Right lobe of liver (tissue), 6 donors: ENCODE results near the gene DYSF. TPM values are rescaled to one million over a fixed set of nuclear protein-coding genes. Genes with fewer than 3 reads are reported as not detected.

ENCODE experiments used
- ATAC-seq, 4 donors: fragments of 200-7000 bp; cut with Tn5 transposase; one replicate each; pipeline ENCODE4 v1.9.1; 2020; ENCODE audit warnings: mild to moderate bottlenecking in 4 of 4, moderate library complexity in 4 of 4
- DNase-seq, 3 donors: peaks; one replicate each; pipeline ENCODE4 v3.0.0-alpha.2; 2020
- H3K27ac ChIP-seq, 3 donors: fragments of 200-600 bp; one replicate each; pipeline ENCODE4 v1.8.0; 2022
- H3K27me3 ChIP-seq, 2 donors: fragments of 200-600 bp; one replicate each; pipeline ENCODE4 v1.8.0; 2022
- H3K36me3 ChIP-seq, 4 donors: fragments of 200-600 bp; sonication (generic) in 1 of 4; one replicate each; pipeline versions ENCODE4 v1.5.1 to v1.8.0; 2017 to 2022; ENCODE audit warnings: control low read depth in 1 of 4
- H3K4me1 ChIP-seq, 4 donors: fragments of 200-600 bp; sonication (generic) in 1 of 4; one replicate each; pipeline versions ENCODE4 v1.5.1 to v1.8.0; 2017 to 2022; ENCODE audit warnings: control low read depth in 1 of 4
- H3K4me3 ChIP-seq, 3 donors: fragments of 200-600 bp; one replicate each; pipeline ENCODE4 v1.8.0; 2022
- H3K9me3 ChIP-seq, 4 donors: fragments of 200-600 bp; sonication (generic) in 1 of 4; one replicate each; pipeline versions ENCODE4 v1.5.1 to v1.8.0; 2017 to 2022; ENCODE audit warnings: control low read depth in 1 of 4
- POLR2A ChIP-seq: fragments of 450-650 bp; IDR thresholded peaks from one replicate; pipeline ENCODE4 v1.6.1; 2017; ENCODE audit warnings: antibody characterized with exemption, mild to moderate bottlenecking
- WGBS: methylation state at CpG from one replicate; pipeline ENCODE4 v1.1.6; 2018; ENCODE audit warnings: low coverage, low lambda C conversion rate; ENCODE audit not compliant: insufficient coverage; ENCODE audit errors: missing lambda C conversion rate; 5-methylcytosine and 5-hydroxymethylcytosine counted together
- intact Hi-C, 2 donors: fragments of 100-400 bp; cut with DNase I; formaldehyde crosslinking; loops; one replicate each; pipeline versions ENCODE4 v1.11.2 to v1.14.1; 2022
- total RNA-seq, 6 experiments: library from RNA; depleted of rRNA in 2 of 6; stranded (reverse); fragments of >200 nt in 2 of 6; fragmentation: NEBNext Ultra II Directional in 3 of 6; extraction: Animal tissue kit (Norgen Biotek cat#: 25700) in 3 of 6; gene quantifications; one replicate each; pipeline versions ENCODE4 v1.1.0 to v1.2.4, GENCODE V29; 2016 to 2023
- TF ChIP-seq, protein P1 (sequence below), 4 donors: fragments of 200-600 bp in 3 of 4; fragments of 450-650 bp in 1 of 4; IDR thresholded peaks; one replicate each; pipeline versions ENCODE4 v1.5.1 to v1.8.0; 2016 to 2022; ENCODE audit warnings: antibody characterized with exemption in 4 of 4, mild to moderate bottlenecking in 2 of 4
- donor health status: DM: no; HTN: yes; CAD: no.
- donor health status: DM: no; HTN: no; CAD: no.
- donor health status: DM: no; HTN: no; CAD: no.
- donor health status: DM: no; HTN: yes; CAD: no.
- donor health status: DM: no; HTN: yes; CAD: no.

Gene DYSF
- total RNA-seq, 6 experiments from 2014 or later, result 21.8 to 55.0 (median 32.9) TPM

DNA sequence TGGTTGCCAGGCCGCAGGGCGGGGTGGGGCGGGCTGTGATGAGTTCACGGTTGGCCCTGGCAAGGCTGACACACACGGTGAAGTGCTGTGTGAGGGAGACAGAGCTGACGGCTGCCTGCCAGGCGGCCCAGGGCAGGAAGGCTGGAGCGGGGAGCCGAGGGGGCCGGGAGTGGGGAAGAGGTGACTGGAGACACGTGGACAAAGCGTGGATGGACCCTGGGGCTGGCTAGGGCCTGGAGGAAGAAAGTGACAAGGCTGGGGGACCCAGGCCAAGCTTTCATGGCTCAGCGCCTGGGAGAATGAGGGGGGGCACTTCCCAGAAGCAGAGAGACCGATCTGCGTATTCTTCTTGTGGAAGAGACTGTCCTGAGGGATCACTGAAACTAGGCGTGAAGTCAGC lies 123.2 kb downstream of the DYSF start:
- peak in 1 of 4 donors; percentile 51 for ATAC-seq
- H3K27ac ChIP-seq, result no peak overlapping the region
- H3K36me3 ChIP-seq, result peaks cover 0 to 9% (median 0%) of the 10 kb centered on the region in 4 donors
- H3K4me1 ChIP-seq, result no peaks in the 10 kb centered on the region
- no peak overlapping the region for H3K4me3 ChIP-seq
- intact Hi-C loops, result no loop called here
- H3K9me3 ChIP-seq, result no peaks in the 10 kb centered on the region
- WGBS, result 72% methylated on average over 8 of the region's 16 CpGs
- TF ChIP-seq, protein P1, sequence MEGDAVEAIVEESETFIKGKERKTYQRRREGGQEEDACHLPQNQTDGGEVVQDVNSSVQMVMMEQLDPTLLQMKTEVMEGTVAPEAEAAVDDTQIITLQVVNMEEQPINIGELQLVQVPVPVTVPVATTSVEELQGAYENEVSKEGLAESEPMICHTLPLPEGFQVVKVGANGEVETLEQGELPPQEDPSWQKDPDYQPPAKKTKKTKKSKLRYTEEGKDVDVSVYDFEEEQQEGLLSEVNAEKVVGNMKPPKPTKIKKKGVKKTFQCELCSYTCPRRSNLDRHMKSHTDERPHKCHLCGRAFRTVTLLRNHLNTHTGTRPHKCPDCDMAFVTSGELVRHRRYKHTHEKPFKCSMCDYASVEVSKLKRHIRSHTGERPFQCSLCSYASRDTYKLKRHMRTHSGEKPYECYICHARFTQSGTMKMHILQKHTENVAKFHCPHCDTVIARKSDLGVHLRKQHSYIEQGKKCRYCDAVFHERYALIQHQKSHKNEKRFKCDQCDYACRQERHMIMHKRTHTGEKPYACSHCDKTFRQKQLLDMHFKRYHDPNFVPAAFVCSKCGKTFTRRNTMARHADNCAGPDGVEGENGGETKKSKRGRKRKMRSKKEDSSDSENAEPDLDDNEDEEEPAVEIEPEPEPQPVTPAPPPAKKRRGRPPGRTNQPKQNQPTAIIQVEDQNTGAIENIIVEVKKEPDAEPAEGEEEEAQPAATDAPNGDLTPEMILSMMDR (IDR thresholded peaks at IDR 0.05), result no peak
- no peak for TF ChIP-seq POLR2A
- no peak for DNase-seq
- H3K27me3 ChIP-seq, result no peaks in the 10 kb centered on the region

DNA sequence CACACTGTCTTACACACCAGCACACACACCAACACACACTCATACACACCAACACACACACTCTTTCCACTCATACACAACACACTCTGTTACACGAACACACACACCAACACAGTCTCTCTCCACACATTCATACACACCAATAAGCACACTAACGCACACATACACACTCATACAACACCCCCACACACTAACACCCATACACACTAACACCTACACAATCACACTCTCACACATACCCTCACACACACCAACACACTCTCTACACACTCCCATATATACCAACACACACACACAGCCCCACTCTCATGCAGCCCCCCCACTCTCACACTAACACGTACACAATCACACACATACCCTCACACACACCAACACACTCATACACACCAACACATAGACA lies 123.8 kb downstream of the DYSF start:
- Histone ChIP-seq H3K4me1 (no peaks in the 10 kb centered on the region), H3K9me3 (no peaks in the 10 kb centered on the region), H3K4me3 (no peak overlapping the region), H3K27ac (no peak overlapping the region), H3K36me3 (peaks cover 0 to 8% (median 0%) of the 10 kb centered on the region in 4 donors), H3K27me3 (no peaks in the 10 kb centered on the region)
- DNase-seq (no peak), ATAC-seq (no peak)
- intact Hi-C loops, result no loop called here
- TF ChIP-seq POLR2A, result no peak
- TF ChIP-seq, protein P1 (IDR thresholded peaks at IDR 0.05), result no peak
- 87% methylated on average over 3 of the region's 3 CpGs for WGBS

DNA sequence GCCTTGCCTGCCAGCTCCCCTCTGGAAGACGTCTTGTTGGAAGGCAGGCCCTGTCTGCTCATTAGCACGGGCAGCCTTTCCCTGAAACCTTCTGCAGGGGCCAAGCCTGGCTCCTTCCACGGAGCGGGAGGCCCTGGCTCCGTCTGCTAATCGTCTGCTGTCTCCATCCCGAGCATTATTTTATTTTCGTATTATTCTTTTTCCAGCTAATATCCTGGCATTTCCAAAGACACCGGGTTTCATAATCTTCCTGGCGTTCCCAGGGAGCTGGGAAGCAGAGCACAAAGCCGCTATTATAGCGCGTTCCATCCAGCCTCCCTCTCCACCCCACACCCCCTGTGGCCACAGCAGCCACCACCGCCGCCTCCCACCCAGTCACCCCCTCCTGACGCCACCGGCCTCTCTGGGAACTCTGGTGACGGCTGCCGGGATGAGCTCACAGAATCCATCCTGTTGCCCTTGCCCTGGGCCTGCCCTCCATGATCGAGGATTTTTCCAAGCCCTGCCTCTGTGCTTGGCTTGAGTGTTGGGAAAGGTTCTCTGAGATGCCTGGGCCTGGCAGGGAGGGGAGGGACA lies 125.5 kb downstream of the DYSF start:
- intact Hi-C loops, result no loop called here
- TF ChIP-seq, protein P1 (IDR thresholded peaks at IDR 0.05), result no peak
- TF ChIP-seq POLR2A, result no peak
- H3K4me3 ChIP-seq, result no peak overlapping the region
- H3K4me1 ChIP-seq, result no peaks in the 10 kb centered on the region
- no peak overlapping the region for H3K27ac ChIP-seq
- no peaks in the 10 kb centered on the region for H3K9me3 ChIP-seq
- H3K27me3 ChIP-seq, result no peaks in the 10 kb centered on the region
- DNase-seq, result no peak
- 70% methylated on average over 17 of the region's 20 CpGs for WGBS
- H3K36me3 ChIP-seq, result no peaks in the 10 kb centered on the region
- ATAC-seq, result no peak

DNA sequence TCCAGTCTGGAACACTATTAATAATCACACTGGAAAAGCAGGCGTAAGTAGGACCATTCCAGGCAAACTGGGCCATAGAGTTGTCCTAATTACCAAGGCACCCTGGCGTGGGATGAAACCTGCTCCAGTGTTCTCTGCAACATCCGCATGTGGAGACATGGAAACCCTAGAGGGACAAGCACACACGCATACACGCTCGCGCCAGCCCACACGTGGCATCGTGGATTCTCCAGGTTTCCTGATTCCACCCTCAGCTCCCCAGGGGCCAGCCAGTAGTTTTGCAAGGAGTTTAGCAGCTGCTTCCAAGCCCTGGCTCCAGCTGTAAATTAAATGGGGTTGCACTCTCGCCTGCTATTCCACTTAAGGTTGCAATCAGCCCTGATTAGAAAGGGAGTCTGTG lies 127.7 kb downstream of the DYSF start:
- no peaks in the 10 kb centered on the region for H3K36me3 ChIP-seq
- no peak for TF ChIP-seq POLR2A
- TF ChIP-seq, protein P1 (IDR thresholded peaks at IDR 0.05), result no peak
- H3K27ac ChIP-seq, result no peak overlapping the region
- no peak for DNase-seq
- no peaks in the 10 kb centered on the region for H3K4me1 ChIP-seq
- no peaks in the 10 kb centered on the region for H3K27me3 ChIP-seq
- intact Hi-C loops, result no loop called here
- no peak for ATAC-seq
- H3K4me3 ChIP-seq, result no peak overlapping the region
- H3K9me3 ChIP-seq, result no peaks in the 10 kb centered on the region
- WGBS, result 85% methylated on average over 6 of the region's 10 CpGs

DNA sequence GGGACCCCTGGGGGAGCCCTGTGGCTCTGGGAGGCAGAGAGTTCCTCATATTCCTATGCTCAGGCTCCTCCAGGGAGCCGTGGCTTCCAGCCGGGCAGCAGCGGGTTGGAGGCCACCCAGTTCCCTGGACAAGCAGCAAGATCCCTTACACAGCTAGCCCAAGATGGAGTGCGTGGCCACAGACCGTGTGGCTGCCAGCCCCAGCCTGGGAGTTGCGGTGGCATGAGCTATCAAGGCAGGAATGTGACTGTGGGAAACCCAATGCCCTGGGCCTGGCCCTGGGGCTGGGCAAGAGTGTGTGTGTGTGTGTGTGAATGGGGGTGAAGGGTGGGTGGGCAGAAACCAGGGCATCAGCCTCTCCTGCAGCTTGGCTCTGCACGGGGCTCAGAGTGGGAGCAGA lies 130.5 kb downstream of the DYSF start:
- Histone ChIP-seq H3K4me1 (no peaks in the 10 kb centered on the region), H3K36me3 (no peaks in the 10 kb centered on the region), H3K27me3 (no peaks in the 10 kb centered on the region), H3K9me3 (no peaks in the 10 kb centered on the region), H3K4me3 (no peak overlapping the region), H3K27ac (no peak overlapping the region)
- no peak for ATAC-seq
- DNase-seq, result no peak
- 100% methylated on average over 2 of the region's 7 CpGs for WGBS
- TF ChIP-seq, protein P1 (IDR thresholded peaks at IDR 0.05), result no peak
- TF ChIP-seq POLR2A, result no peak
- intact Hi-C loops, result no loop called here
